Vagina (tissue), 2 donors: ENCODE data around the gene RPL37A.

ENCODE experiments used
- CTCF ChIP-seq, 3 experiments: fragments of 450-650 bp in 2 of 3; fragments of 200-600 bp in 1 of 3; sonication (generic) in 1 of 3; IDR thresholded peaks; one replicate each; pipeline ENCODE4 v1.5.1; 2017 to 2019; ENCODE audit warnings: antibody characterized with exemption in 3 of 3, mild to moderate bottlenecking in 2 of 3, moderate library complexity in 2 of 3
- POLR2AphosphoS5 ChIP-seq, 2 donors: sonication (generic); formaldehyde crosslinking; IDR thresholded peaks; one replicate each; pipeline ENCODE4 v1.9.0; 2017; ENCODE audit warnings: antibody characterized with exemption in 2 of 2, mild to moderate bottlenecking in 2 of 2, low read depth in 1 of 2; ENCODE audit not compliant: insufficient read depth in 1 of 2

- no peak for TF ChIP-seq CTCF (IDR thresholded peaks at IDR 0.05)
- TF ChIP-seq POLR2AphosphoS5 (IDR thresholded peaks at IDR 0.05; ENCODE audit: insufficient read depth in 1 of 2, low read depth in 1 of 2), result no peak
These were observed 6.6 kb upstream of the RPL37A start for GRCh38 chr2:216491793-216492596.
